ENCODE data around the gene RNU7-1. TPM values are rescaled to one million over a fixed set of nuclear protein-coding genes. Genes with fewer than 3 reads are reported as not detected.

RNU7-1 gene
- total and polyA plus RNA-seq, 9 of the 15 experiments (the other 6 are each of a cell fraction or from before 2014, with no cell fraction given): not detected

- no peak for DNase-seq (ENCODE audit: extremely low read depth in 1 of 4, low spot score in 3 of 4)
- intact Hi-C loops (cut with micrococcal nuclease): no loop called here
- WGBS (ENCODE audit: insufficient coverage, low coverage, missing lambda C conversion rate): 67% methylated on average over 9 of the region's 24 CpGs
- BruUV-seq (replicated peaks): no TSS peak
- Histone ChIP-seq H3K27ac (ENCODE audit: extremely low read depth, low read depth, low read length) (0 out of 3 replicates have a peak overlapping the region, but pooled peaks have one; percentile 22), H3K4me3 (no peak overlapping the region), H3K27me3 (ENCODE audit: control insufficient read depth in 2 of 2, insufficient read depth in 2 of 2, low read length in 2 of 2) (no peaks in the 10 kb centered on the region), H3K36me3 (ENCODE audit: control insufficient read depth, insufficient read depth, low read length) (no peaks in the 10 kb centered on the region), H2AFZ (ENCODE audit: low read depth, low read length) (peak overlapping the region; percentile 24), H3K9me1 (ENCODE audit: control insufficient read depth, insufficient read depth, low read length) (no peaks in the 10 kb centered on the region), H3K4me2 (ENCODE audit: insufficient read depth, low read length) (no peak overlapping the region), H3K4me1 (replicated peaks in 1 of 2; ENCODE audit: control insufficient read depth in 2 of 2, insufficient read depth in 2 of 2, low read length in 2 of 2) (peaks cover 8 to 54% of the 10 kb centered on the region in 2 experiments), H3K79me2 (ENCODE audit: control insufficient read depth, insufficient read depth, low read length) (no peaks in the 10 kb centered on the region), H3K9ac (ENCODE audit: insufficient read depth in 1 of 2, low read depth in 2 of 2, low read length in 2 of 2) (peak overlapping the region in 1 of 2 experiments; percentile 60; a peak in 2 of 4 replicates), H3K9me3 (replicated peaks; ENCODE audit: control insufficient read depth, insufficient read depth, low read depth, low read length) (no peaks in the 10 kb centered on the region), H4K20me1 (replicated peaks; ENCODE audit: control insufficient read depth, insufficient read depth, low read length) (no peaks in the 10 kb centered on the region)
- FAIRE-seq: no peak
- ATAC-seq: peak; percentile 46; the same call in 2 of the 3 replicates
- POLR2A ChIA-PET: interaction anchor here (0.6 to 1.2 kb wide), 4 partner anchors 10 to 72 kb away, joined by 3 to 7 read pairs (median 4); partner anchors contain the start of genes C12orf57 and RNU7-1
- CTCF ChIA-PET (ENCODE audit: low intra/inter-chr PET ratio): no interaction called here
- in situ Hi-C loops (cut with MboI): no loop called here
- TF ChIP-seq, protein P1, sequence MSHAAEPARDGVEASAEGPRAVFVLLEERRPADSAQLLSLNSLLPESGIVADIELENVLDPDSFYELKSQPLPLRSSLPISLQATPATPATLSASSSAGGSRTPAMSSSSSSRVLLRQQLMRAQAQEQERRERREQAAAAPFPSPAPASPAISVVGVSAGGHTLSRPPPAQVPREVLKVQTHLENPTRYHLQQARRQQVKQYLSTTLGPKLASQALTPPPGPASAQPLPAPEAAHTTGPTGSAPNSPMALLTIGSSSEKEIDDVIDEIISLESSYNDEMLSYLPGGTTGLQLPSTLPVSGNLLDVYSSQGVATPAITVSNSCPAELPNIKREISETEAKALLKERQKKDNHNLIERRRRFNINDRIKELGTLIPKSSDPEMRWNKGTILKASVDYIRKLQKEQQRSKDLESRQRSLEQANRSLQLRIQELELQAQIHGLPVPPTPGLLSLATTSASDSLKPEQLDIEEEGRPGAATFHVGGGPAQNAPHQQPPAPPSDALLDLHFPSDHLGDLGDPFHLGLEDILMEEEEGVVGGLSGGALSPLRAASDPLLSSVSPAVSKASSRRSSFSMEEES (CRISPR knock-in tag; IDR thresholded peaks at IDR 0.05): peak; percentile 88
- no peak for TF ChIP-seq XRCC3 (IDR thresholded peaks at IDR 0.05)
- no peak for TF ChIP-seq MEF2D (tag; conservative IDR thresholded peaks at IDR 0.05; ENCODE audit: low read depth)
- TF ChIP-seq GABPA (tag; conservative IDR thresholded peaks at IDR 0.05; ENCODE audit: low read depth): peak; percentile 71
- no peak for TF ChIP-seq CEBPG (CRISPR knock-in tag; IDR thresholded peaks at IDR 0.05)
- TF ChIP-seq CEBPG (tag; conservative IDR thresholded peaks at IDR 0.05 in 1 of 2, IDR thresholded peaks at IDR 0.05 in 1 of 2): no peak
- TF ChIP-seq JUND (IDR thresholded peaks at IDR 0.05; ENCODE audit: borderline replicate concordance, low read depth, low read length): no peak
- no peak for TF ChIP-seq JUND (tag; IDR thresholded peaks at IDR 0.05; ENCODE audit: borderline replicate concordance, low read depth, low read length)
- TF ChIP-seq VEZF1 (CRISPR knock-in tag; IDR thresholded peaks at IDR 0.05): peak; percentile 80
- TF ChIP-seq USF2 (CRISPR knock-in tag; IDR thresholded peaks at IDR 0.05): peak; percentile 74
- TF ChIP-seq RAD51 (IDR thresholded peaks at IDR 0.05; ENCODE audit: borderline replicate concordance, low read depth): peak; percentile 73
- peak in 1 of 2 experiments; percentile 76; a peak in 2 of 4 replicates for TF ChIP-seq MAZ (CRISPR knock-in tag; conservative IDR thresholded peaks at IDR 0.05 in 1 of 2, IDR thresholded peaks at IDR 0.05 in 1 of 2)
- TF ChIP-seq MTF1 (CRISPR knock-in tag; IDR thresholded peaks at IDR 0.05; ENCODE audit: borderline replicate concordance): no peak
- TF ChIP-seq ATF1 (CRISPR knock-in tag; IDR thresholded peaks at IDR 0.05): no peak
- TF ChIP-seq ATF1 (tag; IDR thresholded peaks at IDR 0.05): 0 out of 2 replicates have a peak, but pooled peaks have one; percentile 14
Observed at GRCh38 chr12:6953442-6954315, 10.1 kb downstream of the RNU7-1 start.

All from K562 (cell line).